ENCODE results near the gene TRPM4. TPM values are rescaled to one million over a fixed set of nuclear protein-coding genes. Genes with fewer than 3 reads are reported as not detected.

TRPM4 gene
- total RNA-seq, 1 donor from 2014 or later: 3.1 TPM

DNA sequence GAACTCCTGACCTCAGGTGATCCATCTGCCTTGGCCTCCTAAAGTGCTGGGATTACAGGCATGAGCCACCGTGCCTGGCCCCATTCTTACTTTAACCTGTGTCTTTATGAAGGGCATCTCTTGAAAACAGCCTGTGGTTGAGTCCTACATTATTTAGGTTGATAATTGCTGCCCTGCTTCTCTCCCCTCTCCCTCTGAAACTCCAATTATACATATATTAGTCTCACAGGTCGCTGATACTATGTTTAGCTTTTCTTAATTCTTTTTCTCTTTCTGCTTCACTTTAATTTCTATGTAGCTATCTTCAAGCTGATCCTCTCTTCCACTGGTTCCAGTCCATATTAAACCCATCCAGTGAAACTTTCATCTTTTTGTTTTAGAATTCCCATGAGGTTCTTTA, 92.3 kb downstream of the TRPM4 start:
- Histone ChIP-seq H2AFZ (replicated peaks) (no peak overlapping the region), H3F3A (ENCODE audit: low read depth) (no peaks in the 10 kb centered on the region), H3K79me2 (ENCODE audit: low read depth) (no peaks in the 10 kb centered on the region), H3K4me1 (no peaks in the 10 kb centered on the region), H4K20me1 (ENCODE audit: low read depth) (no peaks in the 10 kb centered on the region), H3K4me3 (no peak overlapping the region), H3K9me3 (ENCODE audit: low read depth) (no peaks in the 10 kb centered on the region), H3K27ac (no peak overlapping the region), H3K4me2 (no peak overlapping the region), H3K36me3 (no peaks in the 10 kb centered on the region), H3K27me3 (no peaks in the 10 kb centered on the region), H3K9ac (no peak overlapping the region)
- Mint-ChIP-seq H3K4me1 (no peaks in the 10 kb centered on the region), H3K36me3 (no peaks in the 10 kb centered on the region), H3K9me3 (peaks cover 5% of the 10 kb centered on the region), H3K27me3 (ENCODE audit: insufficient read depth, low read depth) (no peaks in the 10 kb centered on the region), H3K4me3 (no peak overlapping the region), H3K27ac (no peak overlapping the region)
- DNase-seq (ENCODE audit: low spot score): no peak
- TF ChIP-seq EZH2phosphoT487 (IDR thresholded peaks at IDR 0.05): no peak
- TF ChIP-seq EZH2 (IDR thresholded peaks at IDR 0.05): no peak
- TF ChIP-seq, protein P1, sequence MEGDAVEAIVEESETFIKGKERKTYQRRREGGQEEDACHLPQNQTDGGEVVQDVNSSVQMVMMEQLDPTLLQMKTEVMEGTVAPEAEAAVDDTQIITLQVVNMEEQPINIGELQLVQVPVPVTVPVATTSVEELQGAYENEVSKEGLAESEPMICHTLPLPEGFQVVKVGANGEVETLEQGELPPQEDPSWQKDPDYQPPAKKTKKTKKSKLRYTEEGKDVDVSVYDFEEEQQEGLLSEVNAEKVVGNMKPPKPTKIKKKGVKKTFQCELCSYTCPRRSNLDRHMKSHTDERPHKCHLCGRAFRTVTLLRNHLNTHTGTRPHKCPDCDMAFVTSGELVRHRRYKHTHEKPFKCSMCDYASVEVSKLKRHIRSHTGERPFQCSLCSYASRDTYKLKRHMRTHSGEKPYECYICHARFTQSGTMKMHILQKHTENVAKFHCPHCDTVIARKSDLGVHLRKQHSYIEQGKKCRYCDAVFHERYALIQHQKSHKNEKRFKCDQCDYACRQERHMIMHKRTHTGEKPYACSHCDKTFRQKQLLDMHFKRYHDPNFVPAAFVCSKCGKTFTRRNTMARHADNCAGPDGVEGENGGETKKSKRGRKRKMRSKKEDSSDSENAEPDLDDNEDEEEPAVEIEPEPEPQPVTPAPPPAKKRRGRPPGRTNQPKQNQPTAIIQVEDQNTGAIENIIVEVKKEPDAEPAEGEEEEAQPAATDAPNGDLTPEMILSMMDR (IDR thresholded peaks at IDR 0.05): no peak

GRCh38 chr19:49255674-49256073, 98.1 kb downstream of the TRPM4 start:
- TF ChIP-seq, protein P1 (IDR thresholded peaks at IDR 0.05): no peak
- no peak for TF ChIP-seq EZH2 (IDR thresholded peaks at IDR 0.05)
- TF ChIP-seq EZH2phosphoT487 (IDR thresholded peaks at IDR 0.05): no peak

GRCh38 chr19:49256691-49257090, 99.1 kb downstream of the TRPM4 start:
- no peaks in the 10 kb centered on the region for H3F3A ChIP-seq (ENCODE audit: low read depth)
- H3K79me2 ChIP-seq (ENCODE audit: low read depth): no peaks in the 10 kb centered on the region
- H3K36me3 Mint-ChIP-seq: no peaks in the 10 kb centered on the region
- H3K4me3 ChIP-seq: no peak overlapping the region
- H3K4me2 ChIP-seq: no peak overlapping the region
- no peaks in the 10 kb centered on the region for H3K4me1 Mint-ChIP-seq
- H3K27me3 ChIP-seq: no peaks in the 10 kb centered on the region
- TF ChIP-seq, protein P1 (IDR thresholded peaks at IDR 0.05): no peak
- TF ChIP-seq EZH2phosphoT487 (IDR thresholded peaks at IDR 0.05) (no peak), EZH2 (IDR thresholded peaks at IDR 0.05) (no peak)
- H3K36me3 ChIP-seq: no peaks in the 10 kb centered on the region
- no peak overlapping the region for H2AFZ ChIP-seq (replicated peaks)
- no peaks in the 10 kb centered on the region for H4K20me1 ChIP-seq (ENCODE audit: low read depth)
- H3K27ac ChIP-seq: no peak overlapping the region
- H3K9me3 Mint-ChIP-seq: peaks cover 29% of the 10 kb centered on the region
- no peaks in the 10 kb centered on the region for H3K27me3 Mint-ChIP-seq (ENCODE audit: insufficient read depth, low read depth)
- no peak overlapping the region for H3K9ac ChIP-seq
- no peak for DNase-seq (ENCODE audit: low spot score)
- H3K4me1 ChIP-seq: no peaks in the 10 kb centered on the region
- no peak overlapping the region for H3K4me3 Mint-ChIP-seq
- no peak overlapping the region for H3K27ac Mint-ChIP-seq
- H3K9me3 ChIP-seq (ENCODE audit: low read depth): peaks cover 9% of the 10 kb centered on the region

More at GRCh38 chr19:49255674-49256073, 98.1 kb downstream of the TRPM4 start:
- Mint-ChIP-seq H3K36me3 (no peaks in the 10 kb centered on the region), H3K27me3 (ENCODE audit: insufficient read depth, low read depth) (no peaks in the 10 kb centered on the region), H3K4me1 (no peaks in the 10 kb centered on the region), H3K27ac (no peak overlapping the region), H3K4me3 (no peak overlapping the region), H3K9me3 (peaks cover 24% of the 10 kb centered on the region)
- Histone ChIP-seq H2AFZ (replicated peaks) (no peak overlapping the region), H3K9ac (no peak overlapping the region), H3K4me3 (no peak overlapping the region), H3K36me3 (no peaks in the 10 kb centered on the region), H3F3A (ENCODE audit: low read depth) (no peaks in the 10 kb centered on the region), H3K27ac (no peak overlapping the region), H3K4me2 (no peak overlapping the region), H3K27me3 (no peaks in the 10 kb centered on the region), H4K20me1 (ENCODE audit: low read depth) (no peaks in the 10 kb centered on the region), H3K9me3 (ENCODE audit: low read depth) (peaks cover 6% of the 10 kb centered on the region), H3K79me2 (ENCODE audit: low read depth) (no peaks in the 10 kb centered on the region), H3K4me1 (no peaks in the 10 kb centered on the region)
- no peak for DNase-seq (ENCODE audit: low spot score)

Other genes starting within 250 kb of the TRPM4 start
- 1.6 TPM in 1 of 2 replicates, not detected in the other for gene DHDH, start 224.1 kb upstream of the TRPM4 start, total RNA-seq (ENCODE audit: low replicate concordance)
- gene BAX, start 202.9 kb upstream of the TRPM4 start, total RNA-seq (ENCODE audit: low replicate concordance): 35.8 and 79.2 TPM in 2 replicates
- 989 and 1,798 TPM in 2 replicates for gene FTL, start 192.5 kb upstream of the TRPM4 start, total RNA-seq (ENCODE audit: low replicate concordance)
- 17.7 and 38.7 TPM in 2 replicates for gene GYS1, start 164.5 kb upstream of the TRPM4 start, total RNA-seq (ENCODE audit: low replicate concordance)
- gene RUVBL2, start 163.9 kb upstream of the TRPM4 start, total RNA-seq (ENCODE audit: low replicate concordance): 67.0 and 157 TPM in 2 replicates
- not detected in 2 replicates for gene LHB, start 140.7 kb upstream of the TRPM4 start, total RNA-seq (ENCODE audit: low replicate concordance)
- not detected in 2 replicates for gene CGB3, start 133.5 kb upstream of the TRPM4 start, total RNA-seq (ENCODE audit: low replicate concordance)
- 1.0 TPM in 1 of 2 replicates, not detected in the other for gene CGB2, start 125.9 kb upstream of the TRPM4 start, total RNA-seq (ENCODE audit: low replicate concordance)
- gene CGB1, start 120.9 kb upstream of the TRPM4 start, total RNA-seq (ENCODE audit: low replicate concordance): not detected in 2 replicates
- gene CGB5, start 113.9 kb upstream of the TRPM4 start, total RNA-seq (ENCODE audit: low replicate concordance): not detected in 2 replicates
- not detected in 2 replicates for gene CGB8, start 108.7 kb upstream of the TRPM4 start, total RNA-seq (ENCODE audit: low replicate concordance)
- 0.31 TPM in 1 of 2 replicates, not detected in the other for gene CGB7, start 100.0 kb upstream of the TRPM4 start, total RNA-seq (ENCODE audit: low replicate concordance)
- 0.46 and 3.8 TPM in 2 replicates for gene NTF4, start 93.0 kb upstream of the TRPM4 start, total RNA-seq (ENCODE audit: low replicate concordance)
- gene KCNA7, start 85.1 kb upstream of the TRPM4 start, total RNA-seq (ENCODE audit: low replicate concordance): 0.11 TPM in 1 of 2 replicates, not detected in the other
- 162 and 365 TPM in 2 replicates for gene SNRNP70, start 72.3 kb upstream of the TRPM4 start, total RNA-seq (ENCODE audit: low replicate concordance)
- gene LIN7B, start 43.4 kb upstream of the TRPM4 start, total RNA-seq (ENCODE audit: low replicate concordance): 9.2 and 9.7 TPM in 2 replicates
- 1.7 TPM in 1 of 2 replicates, not detected in the other for gene C19orf73, start 38.6 kb upstream of the TRPM4 start, total RNA-seq (ENCODE audit: low replicate concordance)
- 1.8 and 12.0 TPM in 2 replicates for gene PPFIA3, start 38.2 kb upstream of the TRPM4 start, total RNA-seq (ENCODE audit: low replicate concordance)
- 0.31 TPM in 1 of 2 replicates, not detected in the other for gene HRC, start 2.4 kb upstream of the TRPM4 start, total RNA-seq (ENCODE audit: low replicate concordance)
- 2.9 and 5.0 TPM in 2 replicates for gene SLC6A16, start 167.4 kb downstream of the TRPM4 start, total RNA-seq (ENCODE audit: low replicate concordance)
- not detected in 2 replicates for gene CD37, start 177.6 kb downstream of the TRPM4 start, total RNA-seq (ENCODE audit: low replicate concordance)
- 125 and 193 TPM in 2 replicates for gene TEAD2, start 204.6 kb downstream of the TRPM4 start, total RNA-seq (ENCODE audit: low replicate concordance)
- gene DKKL1, start 206.1 kb downstream of the TRPM4 start, total RNA-seq (ENCODE audit: low replicate concordance): 3.0 and 5.6 TPM in 2 replicates
- 0.59 TPM in 1 of 2 replicates, not detected in the other for gene KASH5, start 230.5 kb downstream of the TRPM4 start, total RNA-seq (ENCODE audit: low replicate concordance)